A673 (cell line): Measurements from ENCODE around the gene KIF2C.

ENCODE experiments used
- EZH2 ChIP-seq: fragments of 200-600 bp; sonication (generic); IDR thresholded peaks from 2 replicates; pipeline ENCODE4 v1.6.1; 2017; ENCODE audit warnings: borderline replicate concordance, low read depth, mild to moderate bottlenecking, mixed read lengths, antibody characterized with exemption, low read length; ENCODE audit not compliant: poor library complexity, severe bottlenecking
- TF ChIP-seq, protein P1 (sequence below): fragments of 300-800, 200-600 bp; sonication (generic); conservative IDR thresholded peaks from 2 replicates; pipeline ENCODE4 v1.5.1; 2017; ENCODE audit warnings: low read depth, mild to moderate bottlenecking, antibody characterized with exemption, low read length, moderate library complexity, mixed read lengths

GRCh38 chr1:44717653-44718052 is 22.0 kb upstream of the KIF2C start:
- TF ChIP-seq, protein P1, sequence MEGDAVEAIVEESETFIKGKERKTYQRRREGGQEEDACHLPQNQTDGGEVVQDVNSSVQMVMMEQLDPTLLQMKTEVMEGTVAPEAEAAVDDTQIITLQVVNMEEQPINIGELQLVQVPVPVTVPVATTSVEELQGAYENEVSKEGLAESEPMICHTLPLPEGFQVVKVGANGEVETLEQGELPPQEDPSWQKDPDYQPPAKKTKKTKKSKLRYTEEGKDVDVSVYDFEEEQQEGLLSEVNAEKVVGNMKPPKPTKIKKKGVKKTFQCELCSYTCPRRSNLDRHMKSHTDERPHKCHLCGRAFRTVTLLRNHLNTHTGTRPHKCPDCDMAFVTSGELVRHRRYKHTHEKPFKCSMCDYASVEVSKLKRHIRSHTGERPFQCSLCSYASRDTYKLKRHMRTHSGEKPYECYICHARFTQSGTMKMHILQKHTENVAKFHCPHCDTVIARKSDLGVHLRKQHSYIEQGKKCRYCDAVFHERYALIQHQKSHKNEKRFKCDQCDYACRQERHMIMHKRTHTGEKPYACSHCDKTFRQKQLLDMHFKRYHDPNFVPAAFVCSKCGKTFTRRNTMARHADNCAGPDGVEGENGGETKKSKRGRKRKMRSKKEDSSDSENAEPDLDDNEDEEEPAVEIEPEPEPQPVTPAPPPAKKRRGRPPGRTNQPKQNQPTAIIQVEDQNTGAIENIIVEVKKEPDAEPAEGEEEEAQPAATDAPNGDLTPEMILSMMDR, result no peak
- no peak for TF ChIP-seq EZH2
